Measurements from ENCODE around the gene SYT1. TPM values are rescaled to one million over a fixed set of nuclear protein-coding genes. Genes with fewer than 3 reads are reported as not detected.

Gene SYT1
- total RNA-seq, 1 experiment from 2014 or later, result 15.8 TPM

DNA sequence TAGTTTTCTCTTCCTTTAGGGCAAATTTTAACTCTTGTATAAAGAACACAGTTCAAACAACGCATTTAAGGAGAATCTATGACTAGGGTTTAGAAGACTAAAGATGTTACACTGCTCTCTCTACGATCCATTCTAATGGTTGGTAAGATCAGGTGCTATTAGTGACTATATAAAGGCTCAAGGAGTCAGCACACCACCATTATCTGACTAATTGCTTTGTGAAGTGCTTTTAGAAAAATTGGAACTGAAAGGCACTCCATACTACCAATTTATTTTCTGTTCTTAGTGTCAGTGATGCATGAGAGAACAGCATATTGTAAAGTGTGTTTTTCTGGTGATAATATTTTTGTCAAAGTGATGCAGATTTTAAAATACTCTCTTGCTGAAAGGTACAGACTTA is 136.8 kb downstream of the SYT1 start:
- no peak overlapping the region for H3K27ac Mint-ChIP-seq
- TF ChIP-seq, protein P1, sequence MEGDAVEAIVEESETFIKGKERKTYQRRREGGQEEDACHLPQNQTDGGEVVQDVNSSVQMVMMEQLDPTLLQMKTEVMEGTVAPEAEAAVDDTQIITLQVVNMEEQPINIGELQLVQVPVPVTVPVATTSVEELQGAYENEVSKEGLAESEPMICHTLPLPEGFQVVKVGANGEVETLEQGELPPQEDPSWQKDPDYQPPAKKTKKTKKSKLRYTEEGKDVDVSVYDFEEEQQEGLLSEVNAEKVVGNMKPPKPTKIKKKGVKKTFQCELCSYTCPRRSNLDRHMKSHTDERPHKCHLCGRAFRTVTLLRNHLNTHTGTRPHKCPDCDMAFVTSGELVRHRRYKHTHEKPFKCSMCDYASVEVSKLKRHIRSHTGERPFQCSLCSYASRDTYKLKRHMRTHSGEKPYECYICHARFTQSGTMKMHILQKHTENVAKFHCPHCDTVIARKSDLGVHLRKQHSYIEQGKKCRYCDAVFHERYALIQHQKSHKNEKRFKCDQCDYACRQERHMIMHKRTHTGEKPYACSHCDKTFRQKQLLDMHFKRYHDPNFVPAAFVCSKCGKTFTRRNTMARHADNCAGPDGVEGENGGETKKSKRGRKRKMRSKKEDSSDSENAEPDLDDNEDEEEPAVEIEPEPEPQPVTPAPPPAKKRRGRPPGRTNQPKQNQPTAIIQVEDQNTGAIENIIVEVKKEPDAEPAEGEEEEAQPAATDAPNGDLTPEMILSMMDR (conservative IDR thresholded peaks at IDR 0.05), result no peak

More for the DNA sequence above, 136.8 kb downstream of the SYT1 start:
- H2BK20ac ChIP-seq (ENCODE audit: low read depth, low read length, poor library complexity, severe bottlenecking), result no peak overlapping the region
- Mint-ChIP-seq H3K4me1 (peaks cover 26 to 30% of the 10 kb centered on the region in 2 experiments), H3K9me3 (no peaks in the 10 kb centered on the region), H3K36me3 (ENCODE audit: insufficient read depth in 1 of 3, low read depth in 3 of 3) (no peaks in the 10 kb centered on the region), H3K27me3 (ENCODE audit: low read depth) (no peaks in the 10 kb centered on the region), H3K4me3 (no peak overlapping the region)
- no peaks in the 10 kb centered on the region for H4K20me1 ChIP-seq (ENCODE audit: control insufficient read depth, insufficient read depth, insufficient read length)
- H2AFZ ChIP-seq (ENCODE audit: low read length), result no peak overlapping the region
- no peak overlapping the region for H2BK15ac ChIP-seq (ENCODE audit: low read depth, low read length)
- DNase-seq, result no peak
- no peak overlapping the region for H3K27ac ChIP-seq (ENCODE audit: insufficient read length, low read depth, low read length)
- H3T11ph ChIP-seq (ENCODE audit: low read length), result no peak overlapping the region
- H3K4ac ChIP-seq (ENCODE audit: low read depth, low read length), result no peak overlapping the region
- no peak overlapping the region for H4K5ac ChIP-seq (ENCODE audit: insufficient read length, low read depth, low read length)
- no peaks in the 10 kb centered on the region for H3K9me3 ChIP-seq (ENCODE audit: control insufficient read depth, low read depth, low read length)
- no peaks in the 10 kb centered on the region for H3K23me2 ChIP-seq (ENCODE audit: insufficient read length, low read depth, low read length, poor library complexity, severe bottlenecking)
- H4K8ac ChIP-seq (replicated peaks; ENCODE audit: insufficient read length, low read depth, low read length), result no peak overlapping the region
- no peak overlapping the region for H2BK12ac ChIP-seq (ENCODE audit: insufficient read length, low read depth, low read length)
- H3K9ac ChIP-seq (ENCODE audit: extremely low read depth, insufficient read length, low read length), result no peak overlapping the region
- no peaks in the 10 kb centered on the region for H3K27me3 ChIP-seq (ENCODE audit: insufficient read depth, low read length)
- H4K91ac ChIP-seq (ENCODE audit: insufficient read length, low read depth, low read length), result no peak overlapping the region
- WGBS (ENCODE audit: extremely low coverage, insufficient read length, low lambda C conversion rate), result no CpG with 5 or more reads among the region's 2 CpGs
- no peaks in the 10 kb centered on the region for H3K4me1 ChIP-seq (ENCODE audit: insufficient read depth, low read length)
- no peaks in the 10 kb centered on the region for H3K79me2 ChIP-seq (ENCODE audit: insufficient read depth, low read length)
- no peak overlapping the region for H2AK5ac ChIP-seq (ENCODE audit: insufficient read length, low read length)
- H2BK120ac ChIP-seq (ENCODE audit: low read depth, low read length, poor library complexity, severe bottlenecking), result no peak overlapping the region
- H3K79me1 ChIP-seq (ENCODE audit: insufficient read depth, low read depth, low read length, poor library complexity, severe bottlenecking), result no peaks in the 10 kb centered on the region
- no peak overlapping the region for H3K14ac ChIP-seq (ENCODE audit: insufficient read depth, low read length)
- no peak overlapping the region for H3K56ac ChIP-seq (ENCODE audit: insufficient read length, low read depth, low read length)
- H2BK5ac ChIP-seq (ENCODE audit: insufficient read length, low read length), result no peak overlapping the region
- no peak overlapping the region for H3K18ac ChIP-seq (ENCODE audit: insufficient read length, low read depth, low read length)
- no peak overlapping the region for H3K4me2 ChIP-seq (ENCODE audit: insufficient read depth, insufficient read length, low read length)
- no peak overlapping the region for H3K23ac ChIP-seq (ENCODE audit: insufficient read length, low read depth, low read length)

All from H9 (cell line).